Fibroblast of pulmonary artery (primary cell): ENCODE data around the gene PRKCD.

Source experiments
- DNase-seq: peaks from one replicate; pipeline ENCODE4 v3.0.0-alpha.2; 2010; ENCODE audit warnings: low read depth
- H3K4me3 ChIP-seq: replicated peaks from 2 replicates; pipeline ENCODE4 v1.5.1; 2011; ENCODE audit warnings: low read depth, mild to moderate bottlenecking, control low read depth, low read length, moderate library complexity
- TF ChIP-seq, protein P1 (sequence below): IDR thresholded peaks from 2 replicates; pipeline ENCODE4 v1.5.1; 2011; ENCODE audit warnings: mild to moderate bottlenecking, control low read depth, low read length, inconsistent platforms; ENCODE audit errors: missing control alignments

Gene PRKCD

DNA sequence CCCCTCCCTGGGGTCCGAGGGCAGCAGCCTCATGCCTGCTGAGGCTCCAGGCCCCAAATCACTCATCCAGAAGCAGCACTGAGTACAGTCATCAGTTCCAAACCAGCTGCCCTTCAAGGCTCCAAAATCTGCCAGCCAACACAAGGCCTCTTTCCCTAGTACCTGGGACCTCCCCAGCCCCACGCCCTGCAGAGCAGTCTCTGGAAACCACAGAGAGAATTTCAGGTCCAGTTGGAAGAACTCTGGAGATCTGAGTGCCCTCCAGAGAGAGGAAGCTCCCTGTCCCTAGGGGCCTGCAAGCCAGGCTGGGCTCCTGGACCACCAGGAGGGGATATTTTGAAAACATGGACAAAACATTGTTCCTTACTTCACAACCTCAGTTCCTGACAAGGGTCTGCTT, 68.6 kb downstream of the PRKCD start:
- H3K4me3 ChIP-seq, result no peak overlapping the region
- TF ChIP-seq, protein P1, sequence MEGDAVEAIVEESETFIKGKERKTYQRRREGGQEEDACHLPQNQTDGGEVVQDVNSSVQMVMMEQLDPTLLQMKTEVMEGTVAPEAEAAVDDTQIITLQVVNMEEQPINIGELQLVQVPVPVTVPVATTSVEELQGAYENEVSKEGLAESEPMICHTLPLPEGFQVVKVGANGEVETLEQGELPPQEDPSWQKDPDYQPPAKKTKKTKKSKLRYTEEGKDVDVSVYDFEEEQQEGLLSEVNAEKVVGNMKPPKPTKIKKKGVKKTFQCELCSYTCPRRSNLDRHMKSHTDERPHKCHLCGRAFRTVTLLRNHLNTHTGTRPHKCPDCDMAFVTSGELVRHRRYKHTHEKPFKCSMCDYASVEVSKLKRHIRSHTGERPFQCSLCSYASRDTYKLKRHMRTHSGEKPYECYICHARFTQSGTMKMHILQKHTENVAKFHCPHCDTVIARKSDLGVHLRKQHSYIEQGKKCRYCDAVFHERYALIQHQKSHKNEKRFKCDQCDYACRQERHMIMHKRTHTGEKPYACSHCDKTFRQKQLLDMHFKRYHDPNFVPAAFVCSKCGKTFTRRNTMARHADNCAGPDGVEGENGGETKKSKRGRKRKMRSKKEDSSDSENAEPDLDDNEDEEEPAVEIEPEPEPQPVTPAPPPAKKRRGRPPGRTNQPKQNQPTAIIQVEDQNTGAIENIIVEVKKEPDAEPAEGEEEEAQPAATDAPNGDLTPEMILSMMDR, result no peak
- no peak for DNase-seq

DNA sequence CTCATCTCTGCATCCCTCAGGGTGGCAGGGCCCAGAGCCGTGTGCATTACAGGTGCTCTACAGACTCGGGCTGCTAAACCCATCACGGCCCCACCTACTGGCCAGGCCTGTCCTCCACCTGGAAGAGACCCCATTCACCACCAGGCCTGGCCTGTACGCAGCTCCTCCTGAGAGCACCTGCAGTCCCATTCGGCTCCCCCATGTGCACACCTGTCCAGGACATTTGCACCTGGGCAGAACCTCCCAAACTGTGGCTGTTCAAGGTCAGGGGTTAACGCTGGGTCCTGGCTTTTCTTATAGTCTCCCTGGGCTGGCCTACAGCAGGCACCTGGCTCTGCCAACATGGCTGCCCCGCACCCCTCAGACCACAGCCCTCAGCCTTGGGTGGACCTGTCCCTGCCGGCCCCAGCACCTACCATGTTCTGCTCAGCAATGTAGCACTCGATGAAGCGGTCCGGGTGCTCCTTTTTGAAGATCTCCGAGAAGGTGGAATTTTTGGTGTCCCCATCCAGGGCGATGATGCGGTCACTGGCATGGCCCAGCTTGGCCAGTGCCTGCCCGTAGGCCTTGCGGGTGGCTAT, 69.1 kb downstream of the PRKCD start:
- TF ChIP-seq, protein P1, result no peak
- H3K4me3 ChIP-seq, result no peak overlapping the region
- no peak for DNase-seq

DNA sequence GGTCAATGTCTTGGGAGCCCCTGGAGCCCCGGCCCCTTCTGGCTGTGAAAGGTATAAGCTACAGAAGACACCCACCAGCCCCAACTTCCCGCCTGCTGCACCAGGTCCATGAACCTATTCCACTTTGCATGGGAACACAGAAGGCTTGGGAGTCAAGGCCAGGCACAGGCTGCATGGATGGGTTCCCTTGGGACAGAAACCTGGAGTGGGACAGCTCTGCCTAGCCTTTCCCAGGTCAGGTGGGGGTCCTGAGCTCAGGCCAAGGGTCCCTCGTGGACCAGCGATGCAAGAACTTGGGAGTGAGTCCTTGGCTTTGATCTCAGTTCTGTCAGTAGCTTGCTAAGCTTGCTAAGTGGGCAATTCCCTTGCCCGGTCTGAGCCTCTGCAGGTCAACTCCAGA, 69.8 kb downstream of the PRKCD start:
- DNase-seq, result no peak
- TF ChIP-seq, protein P1, result no peak
- no peak overlapping the region for H3K4me3 ChIP-seq

DNA sequence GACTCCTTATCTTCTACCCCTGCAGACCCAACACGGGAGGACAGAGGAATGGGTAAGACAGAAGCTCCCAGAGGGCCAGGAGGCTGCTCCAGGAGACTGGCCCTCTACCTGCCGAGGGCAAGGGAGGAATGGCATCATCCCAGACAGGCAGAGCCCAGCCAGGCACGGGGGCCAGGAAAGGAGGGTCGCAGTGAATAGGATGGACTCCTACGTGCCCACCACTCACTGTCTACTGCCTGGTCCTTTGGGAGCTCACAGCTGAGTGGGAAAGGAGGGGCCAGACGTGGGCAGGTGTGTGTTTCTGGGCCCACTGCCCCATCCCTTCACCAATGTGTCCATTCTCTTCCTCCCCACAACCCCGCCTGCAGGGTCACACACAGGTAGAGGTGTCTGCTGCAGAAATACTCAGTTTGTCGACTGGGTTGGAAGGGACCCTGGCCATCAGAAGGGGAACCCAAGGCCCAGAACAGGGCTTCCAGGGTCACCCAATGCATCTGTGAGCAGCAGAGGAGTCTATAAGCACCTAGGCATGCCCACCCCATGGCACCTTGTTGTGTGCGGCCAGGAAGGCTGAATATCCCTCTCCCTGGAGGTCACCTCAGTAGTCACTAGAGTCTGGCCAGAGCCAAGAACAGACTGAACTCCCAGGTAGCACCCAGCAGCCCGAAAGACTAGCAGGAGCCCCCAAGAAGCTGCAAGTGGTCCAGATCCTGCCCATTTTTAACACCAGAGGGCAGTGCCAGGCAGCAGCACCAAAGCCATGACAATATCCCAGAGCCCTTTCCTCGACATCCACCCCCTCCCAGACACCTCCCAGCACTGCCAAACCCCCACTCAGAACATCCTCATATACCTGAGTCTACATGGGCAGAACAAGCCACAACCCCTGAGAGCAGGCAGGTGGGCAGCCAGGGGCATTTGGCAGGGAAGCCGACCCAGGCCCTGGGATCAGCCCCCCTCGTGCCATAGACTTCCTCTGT, 70.8 kb downstream of the PRKCD start:
- DNase-seq, result no peak
- TF ChIP-seq, protein P1, result peak; percentile 18
- H3K4me3 ChIP-seq, result no peak overlapping the region

DNA sequence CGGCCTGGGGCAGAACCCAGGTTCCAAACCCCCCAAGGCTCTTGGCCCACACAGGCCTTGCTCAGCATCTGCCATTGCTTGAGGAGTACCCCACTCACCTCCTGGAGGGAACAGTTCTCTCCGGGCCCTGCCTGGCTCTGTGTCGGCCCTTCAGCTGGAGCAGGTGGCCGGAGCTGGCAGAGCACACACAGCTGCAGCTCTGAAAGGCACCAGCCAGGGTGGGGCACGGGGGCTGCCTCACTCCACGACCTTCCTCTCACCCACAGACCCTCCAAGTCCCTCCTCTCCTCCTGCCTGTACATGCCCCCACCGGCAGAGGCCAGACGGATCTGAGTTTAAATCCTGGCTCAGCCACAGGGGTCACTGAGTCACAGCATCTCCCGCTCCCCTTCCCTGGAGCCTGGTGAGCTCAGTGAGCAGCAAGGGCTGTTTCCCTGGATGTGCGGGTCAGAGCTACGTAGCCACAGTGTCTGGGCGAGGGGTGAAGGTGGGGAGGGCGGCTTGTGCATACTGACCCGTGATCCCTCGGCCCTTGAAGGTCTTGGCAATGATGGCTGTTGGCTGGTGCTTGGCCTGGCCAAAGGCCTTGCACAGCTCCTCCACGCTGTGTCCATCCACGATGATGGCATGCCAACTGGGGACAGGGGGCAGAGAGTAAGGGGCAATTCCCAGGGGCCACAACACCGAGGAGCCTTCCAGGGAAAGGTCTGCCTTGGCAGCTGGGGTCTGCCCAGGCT, 71.8 kb downstream of the PRKCD start:
- TF ChIP-seq, protein P1, result no peak
- no peak for DNase-seq
- no peak overlapping the region for H3K4me3 ChIP-seq

DNA sequence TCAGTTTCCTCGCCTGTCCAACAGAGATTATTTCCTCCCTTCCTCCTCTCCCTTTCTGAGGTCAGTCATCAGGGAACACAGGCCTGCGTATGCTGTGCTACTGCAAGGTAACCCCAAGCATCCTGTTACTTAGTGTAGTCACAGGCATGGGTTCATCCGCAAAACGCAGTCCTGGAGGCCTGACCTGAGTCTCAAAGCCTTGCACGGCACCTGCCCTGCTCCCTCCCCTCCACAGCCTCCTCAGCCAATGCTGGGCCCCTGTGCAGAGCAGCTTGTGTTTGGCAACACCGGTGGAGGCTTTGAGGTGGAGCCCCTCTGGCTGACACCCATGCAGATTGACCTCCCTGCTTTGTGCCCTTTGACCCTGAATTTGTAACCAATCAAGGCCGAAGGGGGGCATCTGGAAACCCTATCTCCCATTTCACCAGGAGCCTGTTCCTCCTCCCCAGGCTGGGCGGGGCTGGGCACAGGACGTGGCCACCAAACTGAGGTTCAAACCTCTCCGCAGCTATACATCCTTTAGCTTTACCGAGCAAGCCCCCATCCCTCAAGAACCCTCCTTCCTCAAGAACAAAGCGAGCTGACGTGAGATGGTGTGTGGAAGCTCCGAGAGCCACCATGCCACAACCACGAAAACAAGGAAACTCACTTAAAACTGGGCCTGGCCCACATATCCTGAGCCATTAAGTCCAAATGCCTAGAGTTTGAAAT, 73.3 kb downstream of the PRKCD start:
- DNase-seq, result no peak
- no peak overlapping the region for H3K4me3 ChIP-seq
- TF ChIP-seq, protein P1, result no peak
